D341Med (cell line): Measurements from ENCODE around the gene RBM20.
"Not testable (repeated sequence)": the region's sequence is repeated elsewhere in the genome, so short reads cannot be mapped to it uniquely, and the experiment has no call there.

Experiments used
- DNase-seq: peaks from one replicate; pipeline ENCODE4 v3.0.0; 2012; ENCODE audit warnings: low spot score

The RBM20 gene

GRCh38 chr10:110643653-110644597 lies at the start of gene RBM20:
Gene RBM20, plus strand, starts transcription at chr10:110644336. Its CDS starts 119 bp downstream, at chr10:110644455.
- peak; percentile 70 for DNase-seq

GRCh38 chr10:110597476-110597875 lies 46.7 kb upstream of the RBM20 start:
- no peak for DNase-seq

DNA sequence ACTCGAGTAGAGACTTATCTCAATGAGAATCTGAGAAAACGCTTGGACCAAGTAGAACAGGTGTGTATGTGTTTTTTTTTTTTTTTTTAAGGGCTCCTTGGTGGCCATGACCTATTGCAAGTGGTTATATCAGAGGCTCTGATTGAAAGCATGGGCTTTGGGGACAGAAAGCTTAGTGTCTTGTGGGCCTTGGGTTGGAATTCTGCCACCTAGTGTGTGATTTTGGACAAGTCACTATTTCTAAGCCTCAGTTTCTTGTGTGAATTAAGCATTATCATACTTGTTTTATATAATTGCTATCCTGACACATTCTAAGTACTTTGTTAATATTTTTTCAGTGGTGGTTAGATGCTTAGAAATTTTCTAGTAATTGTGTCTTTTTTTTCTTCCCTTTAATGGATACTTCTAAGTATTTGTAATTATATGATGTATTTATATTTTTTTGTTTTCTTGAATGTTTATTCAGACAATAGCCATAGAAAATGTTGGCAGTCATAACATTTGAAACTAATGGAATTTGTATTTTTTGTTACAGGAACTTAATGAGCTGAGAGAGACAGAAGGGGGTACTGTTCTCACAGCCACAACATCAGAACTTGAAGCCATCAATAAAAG lies 43.5 kb upstream of the RBM20 start:
- DNase-seq = peak; percentile 46

DNA sequence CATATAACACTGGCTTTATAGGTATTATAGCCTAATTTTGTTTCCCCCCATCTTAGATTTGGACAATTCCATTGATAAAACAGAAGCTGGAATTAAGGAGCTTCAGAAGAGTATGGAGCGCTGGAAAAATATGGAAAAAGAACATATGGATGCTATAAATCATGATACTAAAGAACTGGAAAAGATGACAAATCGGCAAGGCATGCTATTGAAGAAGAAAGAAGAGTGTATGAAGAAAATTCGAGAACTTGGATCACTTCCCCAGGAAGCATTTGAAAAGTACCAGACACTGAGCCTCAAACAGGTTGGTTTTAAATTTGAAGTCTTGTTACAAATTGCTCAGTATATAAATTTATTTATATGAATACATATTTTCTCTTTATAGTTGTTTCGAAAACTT lies 42.6 kb upstream of the RBM20 start:
- DNase-seq = no peak

DNA sequence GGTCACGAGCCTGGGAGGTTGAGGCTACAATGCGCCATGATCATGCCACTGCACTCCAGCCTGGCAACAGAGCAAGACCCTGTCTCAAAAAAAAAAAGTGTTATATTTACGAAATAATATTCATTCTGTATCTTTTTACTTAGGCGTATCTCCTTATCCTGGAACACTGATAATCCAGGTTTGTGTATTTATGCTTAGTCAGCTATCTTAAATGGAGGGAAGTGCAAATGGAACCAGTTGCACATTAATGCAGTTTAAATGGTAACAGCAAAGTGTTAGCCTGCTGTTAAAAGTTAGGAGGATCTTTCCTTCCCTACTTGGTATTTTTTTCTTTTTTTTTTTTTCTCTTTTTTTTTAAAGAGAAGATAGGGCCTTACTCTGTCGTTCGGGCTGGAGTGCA lies 36.0 kb upstream of the RBM20 start:
- DNase-seq = no peak

DNA sequence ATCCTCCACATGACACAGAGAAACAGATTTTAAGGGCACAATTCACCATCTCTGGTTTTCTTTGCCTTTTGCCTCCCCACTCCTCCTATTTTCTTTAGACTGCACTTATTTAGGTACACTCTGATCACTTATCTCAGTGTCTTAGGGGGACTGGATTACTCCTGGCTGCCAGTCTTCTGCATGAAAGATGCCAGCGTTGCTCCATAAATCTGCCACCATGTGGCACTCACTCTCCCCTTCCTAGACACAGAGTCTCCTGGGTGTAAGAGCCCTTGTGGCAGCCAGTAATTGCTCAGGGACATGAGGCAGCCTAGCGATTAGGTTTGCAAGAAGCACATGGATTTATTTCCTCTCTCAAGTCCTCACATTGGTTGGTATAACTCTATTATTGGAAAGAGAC lies 34.5 kb upstream of the RBM20 start:
- peak; percentile 62 for DNase-seq

- peak; percentile 60 for DNase-seq
Measured at GRCh38 chr10:110610308-110610774, 33.8 kb upstream of the RBM20 start.

DNA sequence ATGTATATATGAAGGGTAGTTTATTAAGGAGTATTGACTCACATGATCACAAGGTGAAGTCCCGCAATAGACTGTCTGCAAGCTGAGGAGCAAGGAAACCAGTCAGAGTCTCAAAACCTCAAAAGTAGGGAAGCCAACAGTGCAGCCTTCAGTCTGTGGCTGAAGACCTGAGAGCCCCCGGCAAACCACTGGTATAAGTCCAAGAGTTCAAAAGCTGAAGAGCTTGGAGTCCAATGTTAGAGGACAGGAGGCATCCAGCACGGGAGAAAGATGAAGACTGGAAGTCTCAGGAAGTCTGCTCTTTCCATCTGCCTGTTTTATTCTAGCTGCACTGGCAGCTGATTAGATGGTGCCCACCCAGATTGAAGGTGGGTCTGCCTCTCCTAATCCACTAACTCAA lies 33.4 kb upstream of the RBM20 start:
- DNase-seq = not testable (repeated sequence)

- DNase-seq = no peak
Measured at GRCh38 chr10:110612087-110612486, 32.0 kb upstream of the RBM20 start.

DNA sequence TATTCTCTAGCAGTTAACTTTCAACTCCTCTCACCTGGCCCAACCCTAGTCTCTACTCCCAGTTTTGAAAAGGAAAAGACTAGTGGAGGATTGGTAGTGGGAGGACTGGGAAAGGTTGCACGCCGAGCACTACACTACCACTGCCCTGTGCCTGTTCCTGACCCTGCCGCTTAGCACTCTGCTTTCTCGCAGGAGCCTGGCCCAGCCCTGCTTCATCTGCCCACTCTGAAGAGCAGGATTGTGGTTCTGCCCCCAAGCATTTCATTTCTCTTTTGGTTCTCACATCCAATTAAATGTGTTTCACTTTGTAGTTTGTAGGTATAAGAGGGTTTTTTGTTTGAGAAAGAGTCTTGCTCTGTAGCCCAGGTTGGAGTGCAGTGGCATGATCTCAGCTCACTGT lies 31.5 kb upstream of the RBM20 start:
- no peak for DNase-seq

DNA sequence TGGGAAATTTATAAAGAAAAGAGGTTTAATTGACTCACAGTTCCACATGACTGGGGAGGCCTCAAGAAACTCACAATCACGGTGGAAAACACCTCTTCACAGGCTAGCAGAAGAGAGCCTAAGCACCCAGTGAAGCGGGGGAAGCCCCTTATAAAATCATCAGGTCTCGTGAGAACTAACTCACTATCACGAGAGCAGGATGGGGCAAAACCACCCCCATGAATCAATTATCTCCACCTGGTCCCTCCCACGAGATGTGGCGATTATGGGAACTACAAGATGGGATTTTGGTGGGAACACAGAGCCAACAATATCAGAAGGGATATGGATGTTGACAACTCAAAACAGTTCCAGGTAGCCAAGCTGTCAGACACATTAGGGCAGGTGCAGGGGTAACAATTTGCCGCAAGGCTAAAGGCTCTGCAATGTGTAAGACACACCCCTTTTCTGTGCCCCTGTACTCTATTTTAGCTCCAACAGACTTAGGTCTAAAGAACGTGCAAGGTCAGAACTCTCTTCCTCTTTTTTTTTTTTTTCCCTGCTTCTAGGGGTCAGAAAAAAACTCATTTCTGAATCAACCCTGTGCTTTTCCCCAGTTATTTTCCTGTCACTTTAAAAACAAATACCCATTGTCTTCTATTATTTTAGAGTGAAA lies 30.7 kb upstream of the RBM20 start:
- DNase-seq = no peak

DNA sequence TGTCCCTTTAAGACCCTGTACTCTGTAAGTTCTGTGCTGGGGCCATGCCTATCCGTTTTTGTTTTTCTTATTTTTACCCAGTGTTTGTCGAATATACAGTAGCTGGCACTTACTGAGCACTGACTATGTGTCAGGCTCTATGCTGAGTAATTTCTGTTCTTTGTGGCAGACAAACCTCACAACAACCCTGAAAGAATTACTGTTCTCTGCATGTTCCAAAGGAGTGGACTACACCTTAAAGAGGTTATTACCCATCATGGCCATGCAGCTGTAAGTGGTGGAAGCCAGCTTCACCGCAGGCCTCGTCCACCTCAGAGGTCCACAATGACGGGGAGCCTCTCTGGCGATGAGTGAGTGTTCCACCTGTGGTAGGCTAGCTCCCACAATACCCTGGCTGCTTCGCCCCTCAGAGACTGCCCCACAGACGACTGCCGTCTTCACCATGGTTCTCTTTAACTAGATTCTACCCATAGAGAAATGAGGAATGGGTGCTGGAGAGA lies 30.1 kb upstream of the RBM20 start:
- DNase-seq = no peak

- no peak for DNase-seq
Measured at GRCh38 chr10:110615057-110615747, 28.9 kb upstream of the RBM20 start.

DNA sequence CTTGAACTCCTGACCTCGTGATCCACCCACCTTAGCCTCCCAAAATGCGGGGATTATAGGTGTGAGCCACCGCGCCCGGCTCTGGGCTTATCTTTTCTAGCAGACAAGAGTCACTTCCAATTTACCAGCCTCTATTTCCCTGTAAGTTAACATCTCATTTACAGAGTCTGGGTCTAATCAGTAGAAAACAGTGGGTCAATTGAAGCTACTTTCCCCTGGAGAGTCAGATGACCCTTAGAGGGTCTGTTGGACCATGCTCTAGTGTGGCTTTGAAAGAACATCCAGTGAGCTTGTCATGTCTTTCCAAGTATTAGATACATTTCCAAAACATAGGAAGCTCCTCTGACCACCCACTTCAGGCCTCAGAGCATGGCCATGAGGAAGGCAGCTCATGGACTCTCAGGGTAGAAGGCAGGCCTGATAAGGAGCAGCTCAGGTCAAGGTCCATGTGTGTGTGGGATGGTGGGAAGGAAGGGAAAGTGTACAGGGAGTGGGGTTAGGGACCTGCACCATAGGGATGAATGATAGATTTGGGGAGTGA lies 27.6 kb upstream of the RBM20 start:
- no peak for DNase-seq

DNA sequence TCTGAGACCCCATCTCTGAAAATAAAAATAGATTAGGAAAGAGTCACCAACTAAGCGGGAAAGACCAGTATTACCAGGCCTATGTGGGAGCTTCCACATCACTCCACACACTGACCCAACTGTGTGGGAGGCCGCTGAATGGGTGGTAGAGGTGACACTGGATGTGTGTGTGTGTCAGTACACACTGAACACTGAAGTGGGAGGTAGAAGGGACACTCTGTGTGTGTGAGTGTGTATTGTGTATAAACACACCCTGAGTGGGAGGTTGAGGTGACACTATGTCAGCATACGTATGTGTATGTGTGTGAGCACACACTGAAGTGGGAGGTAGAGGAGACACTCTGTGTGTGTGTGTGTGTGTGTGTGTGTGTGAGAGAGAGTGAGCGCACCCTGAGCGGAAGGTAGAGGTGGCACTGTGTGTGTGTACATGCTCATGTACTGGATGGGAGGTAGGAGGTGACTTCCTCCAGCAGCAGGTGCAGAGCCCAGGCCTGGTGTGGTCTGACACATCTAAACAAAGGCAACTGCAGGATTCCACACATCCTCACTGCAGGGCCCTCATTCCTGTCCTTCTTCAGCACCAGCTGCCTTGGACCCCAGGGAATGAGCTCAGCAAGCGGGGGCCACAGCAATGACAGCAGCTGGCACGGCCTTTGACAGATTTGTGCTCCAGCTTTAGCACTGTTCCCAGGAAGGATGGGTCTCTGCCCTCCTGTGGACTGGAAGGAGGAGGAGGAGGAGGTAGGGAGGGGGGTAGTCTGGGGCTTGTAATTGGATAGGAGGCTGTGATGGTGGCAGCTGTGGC lies 26.5 kb upstream of the RBM20 start:
- no peak for DNase-seq

DNA sequence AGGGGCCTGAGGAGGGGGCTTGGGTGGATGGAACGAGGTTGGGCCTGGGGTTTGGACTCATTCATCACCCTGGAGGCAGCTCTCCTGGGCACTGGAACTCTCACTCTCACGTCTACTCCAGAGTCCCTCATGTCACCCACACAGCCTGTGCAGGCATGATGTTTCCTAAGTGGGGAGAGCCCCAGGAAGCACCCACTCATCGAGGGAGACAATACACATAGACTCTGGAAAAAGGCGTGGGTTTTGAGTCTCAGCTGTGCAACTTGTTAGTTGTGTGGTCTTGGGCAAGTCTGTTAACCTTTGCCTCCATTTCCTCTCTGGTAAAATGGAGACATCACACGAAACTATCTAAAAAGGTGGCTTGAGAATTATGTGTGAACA lies 25.9 kb upstream of the RBM20 start:
- DNase-seq = no peak

GRCh38 chr10:110619514-110620397 lies 24.4 kb upstream of the RBM20 start:
- DNase-seq = peak; percentile 38

GRCh38 chr10:110620398-110620719 lies 23.8 kb upstream of the RBM20 start:
- DNase-seq = no peak

DNA sequence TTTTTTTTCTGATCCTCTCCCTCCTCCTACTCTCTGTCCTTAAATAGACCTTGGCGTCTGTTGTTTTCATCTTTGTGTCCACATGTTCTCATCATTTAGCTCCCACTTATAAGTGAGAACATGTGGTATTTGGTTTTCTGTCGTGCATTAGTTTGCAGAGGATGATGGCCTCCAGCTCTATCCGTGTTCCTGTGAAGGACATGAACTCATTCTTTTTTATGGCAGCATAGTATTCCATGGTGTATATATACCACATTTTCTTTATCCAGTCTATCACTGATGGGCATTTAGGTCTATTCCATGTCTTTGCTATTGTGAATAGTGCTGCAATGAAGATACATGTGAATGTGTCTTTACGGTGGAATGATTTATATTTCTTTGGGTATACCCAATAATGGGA lies 20.8 kb upstream of the RBM20 start:
- DNase-seq = not testable (repeated sequence)

- no peak for DNase-seq
Measured at GRCh38 chr10:110625356-110625894, 18.7 kb upstream of the RBM20 start.
